ENCODE measurements around the gene TEK.
"Not testable (repeated sequence)": the region's sequence is repeated elsewhere in the genome, so short reads cannot be mapped to it uniquely, and the experiment has no call there.

Gene TEK

DNA sequence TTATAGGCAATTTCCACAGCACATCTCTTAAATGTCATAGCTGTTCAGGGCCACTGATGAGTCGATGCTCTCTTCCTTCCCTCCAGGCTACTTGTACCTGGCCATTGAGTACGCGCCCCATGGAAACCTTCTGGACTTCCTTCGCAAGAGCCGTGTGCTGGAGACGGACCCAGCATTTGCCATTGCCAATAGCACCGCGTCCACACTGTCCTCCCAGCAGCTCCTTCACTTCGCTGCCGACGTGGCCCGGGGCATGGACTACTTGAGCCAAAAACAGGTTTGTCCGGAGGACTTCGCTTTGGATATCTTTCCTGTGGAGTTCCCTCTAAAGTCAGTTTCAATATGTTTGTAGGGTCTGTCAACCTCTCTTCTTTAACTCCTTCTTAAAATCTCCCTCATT, 103.6 kb downstream of the TEK start:
- DNase-seq (ENCODE audit: low read depth in 2 of 2): no peak

DNA sequence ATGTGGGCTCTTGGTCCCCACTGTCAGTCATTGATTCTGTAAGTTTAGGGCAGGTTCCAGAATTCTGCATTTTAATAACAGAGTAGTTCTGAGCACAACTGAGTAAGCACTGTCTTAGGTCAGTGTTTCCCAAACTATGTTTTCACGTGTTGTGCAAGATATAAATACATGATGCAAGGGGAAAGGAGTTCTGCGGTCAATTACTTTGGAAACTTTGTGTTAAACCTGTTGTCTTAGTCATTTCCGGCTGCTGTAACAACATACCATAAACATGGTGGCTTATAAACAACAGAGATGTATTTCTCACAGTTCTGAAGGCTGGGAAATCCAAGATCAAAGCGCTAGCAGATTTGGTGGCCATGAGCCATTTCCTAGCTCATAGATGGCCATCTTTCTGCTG, 118.2 kb downstream of the TEK start:
- no peak for DNase-seq (ENCODE audit: low read depth in 2 of 2)

DNA sequence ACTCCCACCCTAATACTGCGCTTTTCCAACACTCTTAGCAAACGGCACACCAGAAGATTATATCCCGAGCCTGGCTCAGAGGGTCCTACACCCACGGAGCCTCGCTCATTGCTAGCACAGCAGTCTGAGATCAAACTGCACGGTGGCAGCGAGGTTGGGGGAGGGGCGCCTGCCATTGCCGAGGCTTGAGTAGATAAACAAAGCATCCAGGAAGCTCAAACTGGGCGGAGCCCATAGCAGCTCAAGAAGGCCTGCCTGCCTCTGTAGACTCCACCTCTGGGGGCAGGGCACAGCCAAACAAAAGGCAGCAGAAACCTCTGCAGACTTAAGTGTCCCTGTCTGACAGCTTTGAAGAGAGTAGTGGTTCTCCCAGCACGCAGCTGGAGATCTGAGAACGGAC, 130.6 kb downstream of the TEK start:
- DNase-seq (ENCODE audit: low read depth in 2 of 2): not testable (repeated sequence)

DNA sequence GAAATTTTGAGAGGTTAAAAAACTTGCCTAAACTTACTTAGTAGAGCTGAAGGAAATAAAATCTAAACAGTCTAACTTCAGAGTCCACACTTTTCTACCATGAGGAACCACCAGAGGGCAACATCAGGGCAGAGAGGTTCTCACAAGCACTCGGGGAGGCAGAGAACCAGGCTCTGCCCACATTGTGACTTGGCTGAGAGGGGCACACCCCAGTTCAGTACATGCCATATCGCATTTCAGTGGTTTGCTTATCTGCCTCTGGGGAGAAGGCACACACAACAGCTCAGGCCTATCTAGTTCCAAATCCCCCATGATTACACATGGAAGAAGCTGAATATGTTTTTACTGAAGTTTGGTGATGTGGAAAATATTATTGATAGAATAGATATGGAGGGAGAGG, 138.7 kb downstream of the TEK start:
- DNase-seq (ENCODE audit: low read depth in 2 of 2): no peak

DNA sequence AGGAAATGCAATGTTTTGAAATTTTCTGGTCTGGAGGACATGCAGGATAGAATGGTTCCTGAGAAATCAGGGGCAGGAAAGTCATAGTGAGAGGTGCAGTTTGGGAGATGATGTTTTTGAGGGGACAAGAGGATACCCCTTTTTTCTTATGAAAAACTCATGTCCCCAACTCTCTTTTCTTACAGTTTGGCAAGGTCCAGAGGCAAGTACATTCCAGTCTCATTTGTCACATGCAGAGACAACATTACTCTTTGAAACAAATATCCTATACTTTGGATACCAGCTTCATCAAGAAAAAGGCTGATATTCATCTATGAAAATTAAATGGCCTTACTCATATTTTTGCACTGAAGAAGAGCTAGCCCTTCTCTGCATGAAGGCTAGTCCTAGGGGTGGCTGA, 139.7 kb downstream of the TEK start:
- no peak for DNase-seq (ENCODE audit: low read depth in 2 of 2)

DNA sequence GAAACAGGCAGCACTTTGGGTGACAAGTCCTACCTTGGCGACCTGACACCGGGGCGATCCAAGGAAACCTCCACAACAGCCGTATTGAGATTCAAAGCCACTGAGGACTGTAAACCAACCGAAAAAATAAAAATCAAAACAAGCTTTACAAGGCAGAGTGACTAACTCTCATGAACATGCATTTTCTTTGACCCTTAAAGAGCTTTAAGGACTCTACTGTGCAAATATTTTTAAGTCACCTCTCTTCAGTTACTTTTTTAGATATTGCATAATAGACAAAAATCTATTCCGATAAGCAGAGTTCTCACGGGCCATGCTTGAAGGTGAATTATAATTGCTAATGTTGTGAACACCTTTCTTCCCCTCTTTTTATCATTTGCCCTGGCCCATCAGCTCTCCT, 149.6 kb downstream of the TEK start:
- DNase-seq (ENCODE audit: low read depth in 2 of 2): no peak

DNA sequence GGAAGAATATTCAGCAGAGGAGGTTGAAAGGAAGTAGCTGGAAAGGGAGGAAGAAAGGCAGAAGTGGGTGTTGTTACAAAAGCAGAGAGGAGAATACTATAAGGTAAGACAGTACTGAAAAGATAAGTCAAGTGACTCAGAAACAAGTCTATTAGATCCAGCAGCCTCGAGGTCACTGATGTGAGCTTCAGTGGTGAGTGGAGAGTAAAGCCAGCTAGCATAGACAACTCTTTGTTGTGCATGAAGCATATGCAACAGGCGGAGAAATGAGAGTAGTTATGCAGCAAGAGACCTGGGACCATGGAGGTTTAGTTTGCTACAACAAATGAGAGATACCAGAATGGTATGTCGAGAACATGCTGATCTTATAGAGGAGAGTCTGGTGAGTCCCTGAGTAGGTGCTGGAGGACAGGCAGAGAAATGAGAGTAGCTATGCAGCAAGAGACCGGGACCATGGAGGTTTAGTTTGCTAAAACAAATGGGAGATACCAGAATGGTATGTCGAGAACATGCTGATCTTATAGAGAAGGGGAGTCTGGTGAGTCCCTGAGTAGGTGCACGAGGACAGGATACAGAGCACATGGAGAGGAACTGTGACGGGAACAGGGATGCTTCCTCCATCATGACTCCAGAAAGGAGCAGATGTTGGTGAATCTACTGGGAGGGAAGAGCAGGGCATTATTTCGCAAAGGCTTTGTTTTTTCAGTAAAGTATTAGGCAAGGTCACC, 151.9 kb downstream of the TEK start:
- no peak for DNase-seq (ENCODE audit: low read depth in 2 of 2)

DNA sequence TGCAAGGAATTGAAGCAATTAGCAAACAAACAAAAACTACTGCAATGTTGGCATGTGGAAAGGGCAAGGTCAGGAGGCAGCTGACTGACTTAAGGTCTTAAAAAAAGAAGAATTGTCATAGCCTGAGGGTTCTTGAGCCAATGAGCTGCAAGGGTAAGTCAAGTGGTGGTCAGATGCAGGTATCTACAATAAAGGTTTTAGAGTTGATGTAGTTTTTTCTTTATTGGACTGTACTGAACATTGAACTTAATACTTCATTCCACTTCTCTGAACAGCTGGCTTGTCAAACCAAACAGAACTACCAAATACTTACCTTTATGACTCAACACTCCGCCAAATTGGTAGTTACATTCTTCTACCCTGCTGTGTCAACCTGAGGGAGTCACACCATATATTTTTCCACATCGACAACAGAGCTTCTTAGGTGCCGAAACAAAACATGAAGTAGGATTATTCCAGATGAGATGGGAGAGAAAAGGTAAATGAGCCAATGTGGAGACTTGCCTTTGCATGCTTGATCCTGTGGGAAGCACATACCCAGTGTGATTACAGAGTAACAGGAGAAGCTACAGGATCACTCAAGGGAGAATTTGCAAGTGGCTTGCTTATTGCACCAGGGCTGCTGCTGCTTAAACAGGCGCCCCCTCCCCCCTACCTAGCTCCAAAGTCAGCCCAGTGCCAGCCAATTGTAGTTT, 152.6 kb downstream of the TEK start:
- no peak for DNase-seq (ENCODE audit: low read depth in 2 of 2)

DNA sequence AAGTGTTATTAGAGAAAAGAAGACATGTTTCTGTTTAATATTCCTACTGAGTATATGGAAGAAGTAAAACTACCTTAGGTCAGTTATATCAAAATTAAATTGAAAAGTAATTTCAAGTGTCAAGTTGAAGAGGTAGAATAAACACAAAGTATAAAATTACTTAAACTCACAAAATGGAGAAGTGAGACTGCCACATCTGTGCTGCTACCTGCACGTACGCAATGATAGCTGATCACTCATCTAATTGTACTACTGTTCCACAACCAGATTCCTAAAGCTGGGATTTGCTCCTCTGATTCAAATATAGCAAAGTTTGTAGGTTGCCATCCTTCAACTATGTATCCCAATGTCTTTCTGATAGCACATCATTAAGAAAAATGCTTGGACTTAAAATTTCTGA, 163.1 kb downstream of the TEK start:
- no peak for DNase-seq (ENCODE audit: low read depth in 2 of 2)

DNA sequence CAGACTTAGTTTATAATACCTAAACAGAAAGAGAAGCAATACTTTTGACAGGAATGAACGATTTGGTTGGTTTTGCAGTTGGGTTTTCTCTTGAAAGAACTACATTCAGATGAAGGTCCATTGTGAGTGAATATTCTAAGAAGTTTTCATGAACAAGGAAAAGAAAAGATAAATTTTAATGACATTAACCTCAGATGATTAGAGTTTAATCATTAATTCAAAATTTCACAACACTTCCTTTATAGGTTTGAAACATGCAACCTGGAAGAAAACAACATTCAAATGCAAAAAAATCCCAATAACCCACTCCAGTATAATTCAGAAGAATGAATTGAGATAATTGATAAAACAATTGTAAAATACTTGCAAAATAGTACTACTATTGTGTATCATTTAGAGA, 164.2 kb downstream of the TEK start:
- no peak for DNase-seq (ENCODE audit: low read depth in 2 of 2)

DNA sequence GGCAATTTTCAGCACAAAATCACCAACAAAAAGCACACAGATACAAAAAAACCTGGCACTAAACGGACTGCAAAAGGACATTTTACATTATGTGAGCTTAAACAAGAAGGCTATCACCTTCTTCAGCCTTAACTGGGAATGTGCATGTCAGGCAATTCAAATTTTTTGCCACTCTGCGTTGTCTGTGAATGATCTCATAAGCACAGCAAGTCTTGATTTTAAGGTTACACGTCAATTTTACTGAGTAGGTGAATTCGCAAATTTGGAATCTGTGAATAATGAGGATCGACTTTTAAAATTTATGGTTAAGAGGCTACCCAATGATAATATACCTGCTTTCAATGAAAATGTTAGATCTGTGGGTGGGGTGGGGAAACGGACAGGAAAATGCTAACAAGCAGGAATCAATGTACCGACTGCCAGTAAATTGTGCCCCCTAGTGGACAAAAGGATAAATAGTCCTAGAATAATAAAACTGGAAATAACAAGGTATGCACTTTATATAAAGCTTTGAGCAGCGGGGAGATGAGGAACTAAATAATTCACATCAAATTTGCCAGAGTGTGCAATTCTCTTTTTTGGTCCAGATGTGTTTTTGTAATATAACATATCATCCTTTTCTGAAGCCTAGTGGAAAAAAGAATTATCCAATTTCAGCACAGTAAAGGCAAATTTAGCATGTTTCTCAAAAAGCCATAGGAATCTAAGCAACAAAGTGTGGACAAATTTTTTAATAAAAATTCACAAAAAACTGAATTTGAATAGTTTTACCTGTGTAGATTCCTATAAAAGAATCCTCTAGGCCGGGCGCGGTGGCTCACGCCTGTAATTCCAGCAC, 167.4 kb downstream of the TEK start:
- DNase-seq (ENCODE audit: low read depth in 2 of 2): no peak

DNA sequence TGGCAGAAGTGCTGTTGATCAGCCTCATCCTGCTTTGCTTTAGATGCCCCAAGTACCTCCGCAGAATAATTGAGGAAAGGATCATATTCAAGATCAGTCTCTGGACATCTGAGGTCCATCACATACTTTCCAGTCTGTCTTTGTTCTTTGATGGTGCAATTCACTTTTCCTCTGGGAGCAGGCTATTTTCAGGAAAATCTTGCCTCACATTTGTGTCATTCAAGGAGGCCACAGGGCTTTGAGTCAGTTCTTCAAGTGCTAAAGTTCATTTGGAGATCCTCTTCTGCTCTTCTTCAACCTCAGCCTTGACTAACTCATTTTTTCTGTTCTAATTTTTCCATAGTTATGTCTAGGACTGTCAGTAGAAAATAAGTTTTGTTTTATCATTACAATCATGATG, 169.3 kb downstream of the TEK start:
- no peak for DNase-seq (ENCODE audit: low read depth in 2 of 2)

DNA sequence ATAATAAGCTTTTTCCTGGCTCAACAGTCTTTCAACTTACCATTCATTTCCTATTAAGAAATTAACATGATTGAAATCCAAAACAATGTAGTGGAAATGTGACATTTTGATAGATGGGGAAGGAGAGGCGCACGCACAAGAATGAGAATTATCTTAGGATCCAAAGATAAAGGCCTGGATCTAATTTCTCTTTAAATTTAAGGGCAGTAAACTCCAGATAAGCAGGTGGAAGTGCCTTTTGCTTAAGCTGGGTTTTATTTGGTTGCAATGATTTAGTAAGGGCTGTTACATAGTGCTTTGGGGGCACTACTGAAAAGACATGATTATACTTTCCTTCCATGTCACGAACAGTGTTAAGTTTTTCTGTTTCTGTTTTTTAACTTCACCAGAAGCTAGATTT, 170.6 kb downstream of the TEK start:
- DNase-seq (ENCODE audit: low read depth in 2 of 2): no peak
